GM21528 (cell line): ENCODE data around the gene PHF5A.
"Not testable (repeated sequence)": the region's sequence is repeated elsewhere in the genome, so short reads cannot be mapped to it uniquely, and the experiment has no call there.

ENCODE experiments used
- ATAC-seq: cut with Tn5 transposase; IDR thresholded peaks from one replicate; pipeline ENCODE4 v1.9.1; 2021; ENCODE audit warnings: mild to moderate bottlenecking, moderate library complexity; ENCODE audit not compliant: unreplicated experiment, low FRiP score

The PHF5A gene

DNA sequence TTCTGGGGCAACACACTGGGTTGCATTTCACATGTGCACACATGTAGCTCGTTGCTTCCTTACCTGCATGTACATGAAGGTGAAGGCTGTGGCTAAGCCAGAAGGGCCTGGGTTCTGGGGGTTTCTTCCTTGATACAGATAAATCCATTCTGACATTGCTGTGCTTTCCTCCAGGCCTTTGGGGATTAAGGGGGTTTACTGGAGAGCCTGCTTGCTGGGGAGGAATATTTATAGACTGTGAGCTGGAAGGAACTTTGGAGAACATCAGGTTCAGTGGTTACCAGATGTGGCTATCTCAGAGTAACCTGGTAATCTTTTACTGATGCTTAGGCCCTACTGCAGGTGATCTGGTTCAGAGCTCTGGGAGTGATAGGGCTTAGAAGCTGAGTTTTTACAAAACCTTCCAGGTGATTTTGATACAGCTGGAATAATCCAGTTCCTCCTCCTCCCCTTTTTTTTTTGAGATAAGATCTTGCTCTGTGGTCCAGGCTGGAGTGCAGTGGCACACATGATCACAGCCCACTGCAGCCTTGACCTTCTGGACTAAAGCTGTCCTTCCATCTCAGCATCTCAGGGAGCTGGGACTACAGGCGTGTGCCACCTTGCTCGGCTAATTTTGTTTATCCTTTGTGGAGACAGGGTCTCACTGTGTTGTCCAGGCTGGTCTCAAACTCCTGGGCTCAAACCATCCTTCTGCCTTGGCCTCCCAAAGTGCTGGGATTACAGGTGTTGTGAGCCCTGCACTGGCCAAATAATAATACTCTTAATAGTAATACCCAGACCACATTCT, 20.3 kb upstream of the PHF5A start:
- no peak for ATAC-seq

DNA sequence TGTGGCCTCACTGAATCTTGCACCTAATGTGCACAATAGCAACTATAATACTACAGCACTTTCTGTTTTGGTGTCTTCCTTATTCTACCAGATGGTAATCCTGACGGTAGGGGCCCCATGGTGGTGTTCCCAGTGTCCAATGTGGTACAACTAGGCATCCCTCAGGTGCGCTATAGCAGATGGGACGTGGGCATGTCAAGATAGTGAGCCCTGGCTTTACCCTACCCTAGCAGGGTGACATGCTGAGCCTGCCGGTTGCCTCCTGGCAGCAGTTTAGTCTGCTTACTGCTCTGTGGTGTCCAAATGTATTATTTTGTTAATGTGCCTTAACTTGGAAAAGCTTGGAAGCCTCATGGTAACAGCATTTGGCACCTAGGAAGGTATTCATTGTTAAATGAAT, 19.6 kb upstream of the PHF5A start:
- no peak for ATAC-seq

DNA sequence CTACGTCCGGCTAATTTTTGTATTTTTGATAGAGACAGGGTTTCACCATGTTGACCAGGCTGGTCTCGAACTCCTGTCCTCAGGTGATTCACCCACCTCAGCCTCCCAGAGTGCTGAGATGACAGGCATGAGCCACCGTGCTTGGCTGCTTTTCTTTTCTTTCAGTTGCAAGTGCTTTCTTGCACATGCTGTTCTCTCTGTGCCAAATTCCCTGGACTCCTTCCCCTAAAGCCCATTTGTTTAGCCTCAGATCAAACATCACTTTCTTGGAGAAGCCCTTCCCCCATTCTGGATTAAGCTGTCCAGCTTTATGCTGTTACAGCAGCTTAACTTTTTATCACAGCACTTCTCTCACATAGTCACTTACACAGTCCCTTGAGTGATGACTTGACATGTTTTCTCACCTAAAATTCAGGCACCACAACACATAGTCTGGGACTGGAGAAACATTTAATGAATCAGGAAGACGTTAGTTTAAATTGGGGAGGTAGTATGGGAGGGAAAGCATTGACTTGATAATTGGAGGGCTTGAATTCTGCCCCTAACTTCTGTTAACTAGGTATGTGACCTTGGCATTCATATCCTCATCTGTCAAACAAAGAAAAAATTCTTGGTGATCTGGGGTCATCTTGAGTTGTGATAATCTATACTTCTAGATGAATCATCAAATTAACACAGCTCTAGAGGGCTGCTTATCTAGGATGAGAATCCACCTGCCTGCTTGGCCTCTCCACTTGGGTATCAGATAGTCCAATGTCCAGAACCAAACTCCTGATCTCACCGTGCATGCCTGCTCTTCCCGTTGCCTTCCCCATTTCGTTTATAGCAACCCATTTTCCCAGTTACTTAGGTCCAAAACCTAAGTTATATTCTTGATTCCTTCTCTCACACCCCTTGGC, 18.8 kb upstream of the PHF5A start:
- ATAC-seq: no peak

DNA sequence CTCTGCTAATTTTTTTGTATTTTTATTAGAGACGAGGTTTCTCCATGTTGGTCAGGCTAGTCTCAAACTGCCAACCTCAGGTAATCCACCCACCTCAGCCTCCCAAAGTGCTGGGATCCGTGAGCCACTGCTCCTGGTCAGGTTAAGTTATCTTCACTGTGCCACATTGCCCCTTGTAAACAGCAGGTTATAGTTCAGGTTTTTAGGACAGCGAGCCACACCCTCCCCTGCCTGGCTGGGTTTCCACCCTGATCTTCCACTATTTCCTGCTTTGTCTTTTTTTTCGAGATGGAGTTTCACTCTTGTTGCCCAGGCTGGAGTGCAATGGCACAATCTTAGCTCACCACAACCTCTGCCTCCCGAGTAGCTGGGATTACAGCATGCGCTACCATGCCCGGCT, 16.5 kb upstream of the PHF5A start:
- no peak for ATAC-seq

DNA sequence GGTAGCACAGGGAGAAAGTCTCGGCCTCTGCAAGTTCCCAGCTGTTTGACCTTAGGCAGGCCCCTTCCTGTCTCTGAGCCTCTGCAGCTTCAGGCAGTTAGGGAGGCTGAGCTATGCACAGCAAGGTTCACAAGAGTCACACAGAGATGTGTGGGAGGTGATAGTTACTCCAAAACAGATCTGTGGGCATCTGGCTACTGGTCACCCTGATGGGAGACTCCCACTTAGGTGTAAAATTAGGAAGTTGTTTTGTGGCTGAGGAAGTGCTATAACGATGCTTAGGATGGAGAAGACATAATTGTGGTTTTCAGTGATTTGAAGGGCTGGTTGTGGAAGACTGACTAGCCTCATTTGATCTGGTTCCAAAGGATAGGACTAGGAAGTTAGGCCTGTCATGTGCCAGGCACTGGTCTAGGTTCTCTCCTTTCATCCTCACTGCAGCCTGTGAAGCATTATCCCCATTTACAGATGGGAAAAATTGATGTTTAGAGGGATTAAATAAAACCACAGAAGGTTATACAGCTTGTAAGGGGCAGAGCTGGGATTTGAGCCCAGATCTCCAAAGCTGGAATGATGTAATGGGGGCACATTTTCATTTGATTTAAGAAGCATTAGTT, 13.9 kb upstream of the PHF5A start:
- ATAC-seq: no peak

DNA sequence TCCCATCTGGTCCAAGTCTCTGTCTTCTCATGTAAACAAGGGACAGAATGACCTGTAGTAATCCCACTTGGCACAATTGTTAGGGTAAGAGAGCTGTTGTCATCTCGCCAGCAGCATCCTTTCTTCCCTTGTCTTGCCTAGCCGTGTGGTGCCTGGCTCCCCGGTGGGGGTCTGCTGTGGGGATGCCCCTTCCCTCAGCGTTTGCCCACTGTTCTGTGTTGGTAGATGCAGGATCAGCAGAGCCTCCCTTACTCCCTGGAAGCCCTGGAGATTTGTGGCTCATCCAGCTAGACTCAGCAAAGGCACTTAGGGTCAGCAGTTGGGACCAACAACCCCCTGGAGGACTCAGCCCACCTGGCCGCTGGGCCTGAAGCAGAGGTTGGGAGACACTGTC, 13.4 kb upstream of the PHF5A start:
- no peak for ATAC-seq

DNA sequence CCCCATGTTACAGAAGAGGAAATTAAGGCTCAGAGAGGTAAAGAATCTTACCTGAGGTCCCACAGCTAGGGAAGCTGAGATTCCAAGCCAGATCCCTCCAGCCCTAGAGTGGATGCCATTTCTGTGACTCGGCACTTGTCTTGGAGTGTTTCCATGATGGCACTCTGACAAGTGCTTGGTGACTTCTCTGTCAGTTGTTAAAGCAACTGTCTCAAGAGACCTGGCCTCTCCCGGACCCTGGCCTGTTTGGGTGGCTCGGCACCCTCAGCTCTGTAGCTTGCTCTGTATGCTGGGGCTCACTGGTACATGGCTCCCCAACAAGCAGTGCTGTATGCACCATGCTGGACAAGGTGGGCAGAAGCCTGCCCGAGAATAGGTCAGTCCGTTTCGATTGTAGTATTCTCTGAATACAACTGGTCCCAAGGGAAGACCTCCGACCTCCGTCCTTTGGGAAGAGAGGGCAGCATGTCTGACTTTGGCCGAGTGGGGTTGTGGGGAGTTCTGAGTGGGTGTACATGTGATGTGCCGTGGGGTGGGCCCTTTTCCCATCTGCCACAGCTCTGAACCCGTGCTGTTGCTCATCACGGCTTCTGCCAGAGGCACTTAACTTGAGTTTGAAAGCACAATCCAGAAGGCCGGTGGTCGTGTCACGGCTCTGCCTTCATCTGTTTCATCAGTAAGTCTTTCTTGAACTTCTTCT, 12.8 kb upstream of the PHF5A start:
- no peak for ATAC-seq

DNA sequence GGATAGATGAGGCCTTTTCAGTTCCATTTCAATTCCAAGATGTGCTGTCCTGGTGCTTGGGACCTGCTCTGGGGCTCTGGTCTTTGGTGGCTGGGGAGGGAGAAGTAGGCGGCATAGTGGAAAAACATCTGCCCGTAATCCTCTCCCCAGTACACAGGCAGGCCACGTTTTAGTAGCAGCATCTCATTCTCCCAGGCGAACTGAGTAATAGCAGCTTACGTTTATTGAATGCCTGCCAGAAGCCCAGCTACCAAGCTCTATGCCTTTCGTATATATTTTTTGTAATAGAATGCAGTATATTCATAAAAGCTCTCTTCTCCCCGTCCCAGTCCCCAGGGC, 11.9 kb upstream of the PHF5A start:
- ATAC-seq: no peak

DNA sequence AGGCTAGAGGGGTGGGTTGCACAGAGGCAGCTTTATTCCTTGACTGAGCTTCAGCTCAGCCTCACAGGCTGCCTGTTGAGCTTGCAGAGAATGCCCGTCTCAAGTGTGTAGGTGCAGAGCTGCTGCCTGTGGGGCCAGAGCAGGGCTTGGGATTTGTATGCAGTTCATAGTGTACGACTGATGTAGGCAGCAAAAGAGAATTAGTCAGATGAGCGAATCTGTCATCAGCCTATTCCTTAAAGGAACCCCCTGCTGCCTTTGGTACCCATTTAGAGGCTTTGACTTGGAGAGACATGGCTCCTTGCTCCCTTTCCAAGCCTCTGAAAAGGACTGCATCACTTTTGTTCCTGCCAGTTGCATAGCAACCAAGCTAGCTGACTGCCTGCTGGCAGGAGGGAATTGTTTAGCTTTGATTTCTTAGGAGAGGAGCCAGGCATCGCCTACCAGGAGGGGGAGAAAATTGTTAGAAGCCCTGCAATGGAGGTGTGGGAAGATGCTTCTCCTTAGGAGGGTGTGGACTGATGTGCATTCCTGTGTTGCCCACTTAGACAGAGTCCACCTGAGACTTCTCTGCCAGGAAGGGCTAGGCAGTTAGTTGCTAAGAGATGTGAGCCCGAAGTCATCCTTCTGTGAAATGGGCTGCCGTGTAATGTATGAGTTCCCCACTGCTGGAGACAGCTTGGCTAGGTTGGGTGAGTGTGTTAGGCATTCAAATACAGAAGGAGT, 11.3 kb upstream of the PHF5A start:
- no peak for ATAC-seq

DNA sequence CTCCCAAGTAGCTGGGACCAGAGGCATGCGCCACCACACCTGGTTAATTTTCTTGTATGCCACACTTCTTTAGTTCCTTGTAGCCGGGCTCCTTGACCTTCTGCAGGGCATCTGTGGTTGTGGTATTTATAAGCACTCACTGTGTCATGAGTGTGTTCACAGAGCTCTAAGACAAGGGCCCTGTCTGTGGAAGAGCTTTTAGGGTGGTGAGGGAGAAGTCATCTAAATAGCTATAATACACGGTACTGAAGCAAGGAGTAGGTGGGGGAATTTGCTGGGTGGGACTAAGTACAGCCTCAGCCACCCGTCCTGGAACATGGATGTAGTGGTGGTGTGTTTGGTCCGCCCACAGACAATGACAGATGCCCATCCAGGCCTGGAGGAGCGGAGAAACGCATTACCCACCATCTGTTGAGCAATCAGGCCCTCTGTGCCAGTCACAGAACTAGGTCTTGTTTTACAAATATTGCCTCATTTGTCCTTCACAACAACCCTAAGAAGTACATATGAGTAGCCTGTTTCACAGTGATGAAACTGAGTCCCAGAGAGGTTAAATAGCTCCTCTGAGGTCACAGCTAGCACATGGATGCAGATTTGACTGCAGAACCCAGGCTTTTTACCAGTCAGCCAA, 10.5 kb upstream of the PHF5A start:
- ATAC-seq: no peak

DNA sequence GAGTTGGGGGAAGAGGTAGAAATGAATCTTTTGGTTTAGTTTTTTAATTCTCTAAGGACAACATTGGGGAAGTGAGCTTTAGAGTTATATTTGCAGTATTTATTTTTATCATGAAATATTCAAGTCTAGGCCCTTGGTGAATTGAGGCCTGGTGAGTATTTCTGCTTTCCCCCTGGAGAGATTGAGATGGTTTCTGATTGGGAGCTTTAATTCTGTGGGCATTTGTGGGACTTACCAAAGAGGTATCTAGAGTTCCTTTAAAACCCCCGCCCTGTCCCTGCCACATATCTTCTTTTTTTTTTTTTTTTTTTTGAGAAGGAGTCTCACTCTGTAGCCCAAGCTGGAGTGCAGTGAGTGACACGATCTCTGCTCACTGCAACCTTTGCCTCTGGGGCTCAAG, 10.0 kb upstream of the PHF5A start:
- no peak for ATAC-seq

DNA sequence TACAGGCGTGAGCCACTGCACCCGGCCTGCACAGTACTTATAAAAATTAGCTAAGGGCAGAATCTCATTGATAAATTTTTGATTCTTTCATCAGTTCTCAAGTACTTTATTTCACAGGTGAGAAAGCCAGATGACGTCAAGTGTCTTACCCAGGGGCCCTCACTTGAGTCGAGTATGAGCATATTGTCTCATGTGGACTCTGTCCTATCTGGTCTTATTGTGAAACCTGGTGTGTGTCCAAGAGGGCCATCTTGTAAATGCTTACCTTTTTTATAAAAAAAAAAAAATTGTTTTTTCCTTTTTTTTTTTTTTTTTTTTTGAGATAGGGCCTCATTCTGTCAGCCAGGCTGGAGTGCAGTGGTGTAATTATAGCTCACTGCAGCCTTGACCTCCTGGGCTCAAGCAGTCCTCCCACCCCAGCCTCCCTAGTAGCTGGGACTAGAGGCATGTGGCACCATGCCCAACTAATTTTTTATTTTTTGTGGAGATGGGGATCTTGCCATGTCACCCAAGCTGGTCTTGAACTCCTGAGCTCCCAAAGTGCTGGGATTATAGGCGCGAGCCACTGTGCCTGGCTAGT, 6.5 kb upstream of the PHF5A start:
- no peak for ATAC-seq

DNA sequence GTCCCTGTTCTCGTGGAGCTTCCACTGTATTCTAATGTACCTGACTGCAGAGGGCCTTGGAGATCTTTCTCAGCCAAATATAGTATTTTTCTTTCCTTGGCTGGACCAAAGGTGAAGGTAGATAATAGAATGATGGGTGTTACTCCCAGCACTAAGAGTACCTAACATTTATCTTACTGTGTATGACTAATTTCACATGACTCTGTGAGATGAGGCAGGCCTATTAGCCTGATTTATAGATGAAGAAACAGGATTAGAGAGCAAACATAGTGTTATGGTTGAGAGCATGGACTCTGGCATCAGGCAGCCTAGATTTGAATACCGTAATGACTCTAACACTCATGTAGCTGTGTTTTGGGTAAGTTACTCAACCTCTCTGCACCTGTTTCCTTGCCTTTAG, 3.1 kb upstream of the PHF5A start:
- no peak for ATAC-seq

DNA sequence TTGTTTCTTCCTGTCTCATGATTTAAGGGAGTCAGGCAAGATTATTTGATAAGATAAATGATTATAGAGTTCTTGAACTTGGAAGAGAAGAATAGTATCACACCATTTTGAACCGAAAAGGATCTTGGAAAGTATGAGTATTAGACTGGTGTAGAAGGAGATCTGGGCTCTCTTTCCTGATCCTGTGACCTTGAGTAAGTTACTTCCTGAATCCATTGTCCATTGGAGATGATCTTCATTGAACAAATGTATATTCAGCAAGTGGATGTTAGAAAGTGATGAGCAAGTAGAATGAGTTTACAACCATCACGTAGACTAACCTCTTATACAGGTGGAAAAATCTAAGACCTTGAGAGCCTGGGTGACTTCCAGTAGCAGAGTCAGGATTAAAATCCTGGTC, 2.4 kb upstream of the PHF5A start:
- no peak for ATAC-seq

DNA sequence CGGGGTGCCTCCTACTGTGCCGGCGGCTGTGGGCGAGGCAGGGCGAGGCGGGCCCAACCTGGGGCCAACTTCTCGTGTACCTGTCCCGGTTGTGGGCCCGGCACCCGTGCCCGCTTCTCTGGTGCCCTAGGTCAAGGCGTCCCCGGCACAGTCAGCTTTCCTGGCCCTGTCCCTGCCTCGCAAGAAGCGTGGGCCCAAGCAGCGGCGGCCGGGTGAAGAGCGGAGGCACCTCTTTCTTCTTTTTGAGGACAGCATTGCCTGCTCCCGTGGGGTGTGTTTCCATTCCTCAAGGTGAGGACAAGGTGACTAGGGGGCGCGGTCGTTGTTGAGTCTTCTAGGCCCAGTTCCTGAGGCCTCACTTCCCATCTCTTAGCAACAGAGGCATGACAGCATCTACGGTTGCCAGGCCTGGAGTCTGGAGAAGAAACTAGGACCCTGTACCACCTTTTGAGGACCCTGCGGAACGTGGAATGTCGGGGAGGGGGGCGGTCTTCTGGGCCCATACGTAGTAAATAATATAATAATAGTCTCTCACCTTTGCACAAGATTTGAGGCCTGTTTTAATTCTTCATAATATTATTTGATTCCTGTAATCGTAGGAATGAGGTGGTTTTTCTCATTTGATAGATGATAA, 843 bp upstream of the PHF5A start:
- ATAC-seq: peak; percentile 24

DNA sequence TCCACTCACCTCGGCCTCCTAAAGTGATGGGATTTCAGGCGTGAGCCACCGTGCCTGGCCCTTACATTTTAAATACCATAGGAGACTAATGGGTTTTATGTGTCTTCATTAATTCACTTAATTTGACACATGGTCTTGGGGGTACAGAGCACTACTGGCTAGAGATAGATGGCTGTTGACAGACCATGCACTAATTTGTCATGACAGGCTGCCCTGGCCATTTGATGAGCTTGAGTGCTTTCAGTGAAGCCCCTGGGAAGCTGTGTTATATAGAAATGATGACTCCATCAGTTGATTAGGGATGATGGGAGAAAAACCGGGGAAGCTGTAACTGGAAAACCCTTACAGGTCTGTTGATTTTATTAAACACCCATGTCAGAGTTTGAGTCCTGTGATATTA, 6.6 kb downstream of the PHF5A start:
- no peak for ATAC-seq

DNA sequence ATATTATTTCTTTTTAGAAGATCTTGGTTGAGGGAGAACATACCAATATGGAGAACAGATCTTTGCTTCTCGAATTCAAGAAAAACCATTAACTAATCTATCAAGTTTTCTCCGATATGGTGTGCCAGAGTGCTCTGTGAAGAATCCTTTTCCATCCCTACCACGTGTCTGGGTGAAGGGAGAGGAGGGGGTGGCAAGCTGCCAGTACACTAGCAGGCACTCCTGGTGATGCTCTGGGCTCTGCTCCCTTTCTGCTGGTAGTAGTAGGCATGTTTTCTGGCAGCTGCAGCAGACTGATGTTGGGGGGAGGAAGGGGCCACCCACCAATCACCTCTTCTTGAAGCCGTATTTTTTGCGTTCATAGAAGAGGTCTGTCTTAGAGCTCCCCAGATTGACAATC, 8.4 kb downstream of the PHF5A start:
- not testable (repeated sequence) for ATAC-seq

DNA sequence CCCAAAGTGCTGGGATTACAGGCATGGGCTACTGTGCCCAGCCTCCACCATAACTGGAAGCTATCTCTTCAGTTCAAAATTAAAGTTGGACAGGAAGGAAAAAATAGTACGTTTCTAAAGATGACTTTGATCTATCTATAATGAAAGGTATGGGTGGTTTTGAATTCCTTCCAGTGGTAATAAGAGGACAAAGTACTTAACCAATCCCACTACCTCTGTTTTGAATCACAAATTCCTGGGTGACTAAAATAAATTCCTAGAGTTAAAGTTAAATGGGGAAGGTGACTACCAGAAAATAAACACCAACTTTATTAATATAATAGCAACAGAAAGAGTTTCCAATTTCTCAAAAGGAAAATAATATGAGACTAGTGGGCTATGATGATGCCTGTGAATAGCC, 9.1 kb downstream of the PHF5A start:
- no peak for ATAC-seq

DNA sequence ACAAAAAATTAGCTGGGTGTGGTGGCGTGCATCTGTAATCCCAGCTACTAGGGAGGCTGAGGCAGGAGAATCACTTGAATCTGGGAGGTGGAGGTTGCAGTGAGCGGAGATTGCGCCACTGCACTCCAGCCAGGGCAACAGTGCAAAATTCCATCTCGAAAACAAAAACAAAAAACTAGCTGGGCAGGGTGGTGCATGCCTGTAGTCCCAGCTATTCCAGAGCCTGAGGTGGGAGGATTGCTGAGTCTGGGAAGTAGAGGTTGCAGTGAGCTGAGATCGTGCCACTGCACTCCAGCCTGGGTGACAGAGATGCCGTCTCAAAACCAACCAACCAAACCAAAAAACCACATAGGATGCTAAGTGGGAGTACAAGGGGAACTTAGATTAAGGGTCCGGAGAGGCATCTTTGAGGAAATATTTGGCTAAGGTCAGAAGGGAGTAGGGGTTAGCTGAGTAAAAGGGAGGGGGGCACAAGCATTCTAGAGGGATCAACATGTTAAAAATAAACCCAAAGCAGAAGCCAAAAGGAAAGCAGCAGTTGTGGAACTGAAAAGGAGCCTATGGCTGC, 10.2 kb downstream of the PHF5A start:
- no peak for ATAC-seq
